Measurements from ENCODE around the gene CLK2.
A peak's percentile ranks its signal among the peaks of the same experiment; 100 is the strongest.
"Not testable (repeated sequence)": the region's sequence is repeated elsewhere in the genome, so short reads cannot be mapped to it uniquely, and the experiment has no call there.

Gene CLK2

DNA sequence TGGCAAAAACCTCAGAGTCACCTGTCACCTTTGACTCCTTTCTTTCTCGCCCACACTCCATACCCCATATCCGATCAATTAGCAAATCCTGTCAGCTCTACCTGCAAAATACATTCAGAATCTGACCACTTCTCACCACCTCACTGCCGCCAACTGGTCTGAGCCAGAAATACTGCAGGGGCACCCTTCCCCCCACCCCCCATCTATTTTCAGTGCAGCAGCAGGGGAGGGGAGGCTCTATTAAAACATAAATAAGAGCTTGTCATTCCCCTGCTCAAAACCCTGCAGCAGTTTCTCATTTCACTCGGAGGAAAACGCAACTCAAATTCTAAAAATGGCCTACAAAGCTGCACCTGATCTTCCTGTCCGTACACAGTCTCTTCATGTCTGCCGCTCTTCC lies 24.1 kb upstream of the CLK2 start:
- DNase-seq (ENCODE audit: low read depth in 2 of 3, low spot score in 2 of 3): no peak

DNA sequence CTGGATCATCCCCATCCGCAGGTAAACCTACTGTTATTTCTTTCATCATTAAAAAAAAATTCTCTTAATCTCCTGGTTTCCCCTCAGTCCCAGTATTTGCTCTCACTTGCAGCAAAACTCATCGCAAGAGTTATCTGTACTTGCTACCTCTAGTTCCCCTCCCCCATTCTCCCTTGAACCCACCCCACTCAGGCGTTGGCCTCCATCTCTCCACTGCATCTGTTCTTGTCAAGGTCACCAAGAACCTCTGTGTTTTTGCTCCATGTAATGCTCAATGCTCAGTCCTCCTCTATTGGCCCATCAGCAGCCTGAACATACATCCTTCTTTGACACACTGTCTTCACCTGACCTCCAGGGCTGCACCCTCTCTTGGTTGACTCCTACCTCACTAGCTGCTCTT lies 23.4 kb upstream of the CLK2 start:
- no peak for DNase-seq (ENCODE audit: low read depth in 2 of 3, low spot score in 2 of 3)

DNA sequence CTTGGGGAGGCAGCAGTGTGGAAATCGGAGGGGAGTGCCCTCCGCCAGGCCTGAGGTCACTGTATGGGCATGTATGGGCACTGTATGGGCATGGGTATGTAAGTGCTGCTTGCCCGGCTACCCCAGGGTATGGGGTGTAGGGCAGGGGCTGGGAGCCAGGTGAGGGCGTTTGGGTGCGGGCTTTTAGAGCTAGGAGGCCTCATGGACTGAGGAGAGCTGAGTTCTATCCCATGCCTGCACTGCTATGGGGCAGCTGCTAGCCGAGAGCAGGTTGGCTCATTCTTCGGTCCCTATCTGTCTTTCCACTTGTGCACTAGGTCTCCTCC lies 22.6 kb upstream of the CLK2 start:
- no peak for DNase-seq (ENCODE audit: low read depth in 2 of 3, low spot score in 2 of 3)

DNA sequence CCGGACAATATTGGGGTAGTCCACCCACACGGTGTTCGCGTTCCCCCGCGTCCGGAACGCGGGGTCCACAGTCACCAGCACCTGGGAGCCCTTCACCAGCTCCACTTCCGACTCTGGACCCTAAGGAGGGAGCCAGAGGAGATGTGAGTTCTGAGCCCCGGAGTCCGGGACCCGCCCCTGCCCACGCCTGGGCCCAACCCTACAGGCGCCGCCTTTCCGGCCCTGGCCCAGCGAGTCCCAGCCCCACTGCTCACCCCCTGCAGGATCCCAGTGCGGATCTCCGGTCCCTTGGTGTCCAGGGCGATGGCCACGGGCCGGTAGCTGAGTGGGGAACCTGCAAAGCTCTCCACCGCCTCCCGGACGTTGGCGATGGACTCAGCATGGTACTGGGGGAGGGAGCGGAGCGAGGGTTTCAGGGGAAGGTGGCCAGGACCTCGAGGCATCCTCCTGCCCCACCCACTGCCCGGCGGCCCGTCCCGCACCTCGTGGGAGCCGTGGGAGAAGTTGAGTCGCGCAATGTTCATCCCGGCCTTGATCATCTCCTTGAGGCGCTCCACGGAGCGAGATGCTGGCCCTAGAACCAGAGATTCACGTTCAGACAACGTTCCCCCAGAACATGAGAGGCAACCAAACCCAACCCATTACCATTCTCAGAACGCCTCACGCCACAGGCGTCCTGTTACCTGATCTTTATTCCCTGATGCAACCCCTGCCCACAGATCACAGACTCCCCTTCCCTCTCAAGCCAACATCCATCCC lies 22.1 kb upstream of the CLK2 start:
- no peak for DNase-seq (ENCODE audit: low read depth in 2 of 3, low spot score in 2 of 3)

DNA sequence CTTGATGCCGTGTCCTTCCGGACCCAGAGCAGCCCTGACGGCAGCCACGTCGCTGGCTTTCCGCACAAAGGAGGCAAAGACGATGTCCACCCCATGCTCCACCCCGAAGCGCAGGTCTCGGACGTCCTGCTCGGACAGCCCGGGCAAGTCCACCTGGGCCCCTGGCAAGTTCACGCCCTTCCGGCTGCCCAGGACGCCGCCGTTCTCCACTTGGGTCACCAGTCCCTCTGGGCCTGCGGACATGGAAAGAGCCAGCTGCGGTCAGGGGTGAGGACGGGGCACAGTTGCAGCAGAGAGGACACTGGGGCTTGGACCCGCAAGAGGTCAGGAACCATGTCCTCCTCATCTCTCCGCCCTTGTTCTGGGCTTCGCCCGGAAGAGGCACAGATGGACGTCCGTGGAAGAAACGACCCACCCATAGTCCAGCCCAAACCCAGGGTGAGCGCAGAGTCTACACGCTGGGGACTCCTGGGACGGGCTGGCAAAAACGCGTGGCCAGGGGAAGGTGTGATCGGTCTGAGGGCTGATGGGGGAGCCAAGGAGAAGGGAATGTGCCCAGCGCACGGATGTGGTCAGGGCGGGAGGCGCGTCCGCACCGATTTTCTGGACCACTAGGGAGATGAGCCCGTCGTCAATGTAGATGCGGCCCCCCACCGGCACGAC lies 21.3 kb upstream of the CLK2 start:
- DNase-seq (ENCODE audit: low read depth in 2 of 3, low spot score in 2 of 3): no peak

DNA sequence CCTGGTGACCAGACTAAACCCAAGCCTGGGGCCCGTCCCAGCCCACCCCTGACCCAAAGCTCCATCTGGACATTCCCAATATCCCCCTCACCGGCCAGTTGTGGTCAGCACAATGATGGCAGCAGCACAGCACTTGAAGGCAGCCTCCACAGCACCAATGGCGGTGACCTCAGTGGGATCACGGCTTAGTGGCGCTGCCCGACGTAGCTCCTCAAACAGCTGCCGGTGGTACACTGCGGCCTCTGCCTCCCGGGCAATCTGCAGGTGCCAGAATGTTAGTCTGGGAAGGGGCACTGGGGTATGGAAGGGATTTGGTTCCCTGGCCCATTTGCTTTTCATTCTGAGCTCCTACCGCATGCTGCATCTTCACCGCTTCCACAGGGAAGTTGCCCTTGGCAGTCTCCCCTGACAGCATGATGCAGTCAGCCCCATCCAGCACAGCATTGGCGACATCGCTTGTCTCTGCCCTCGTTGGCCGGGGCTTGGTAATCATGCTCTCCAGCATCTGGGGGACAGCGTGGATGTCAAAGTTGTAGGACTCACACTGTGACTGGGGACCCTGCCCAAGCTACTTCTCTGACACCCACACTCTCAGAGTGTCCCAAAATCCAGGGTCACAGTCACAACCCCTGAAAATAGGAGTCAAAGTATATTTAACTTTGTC lies 19.9 kb upstream of the CLK2 start:
- DNase-seq (ENCODE audit: low read depth in 2 of 3, low spot score in 2 of 3): no peak

DNA sequence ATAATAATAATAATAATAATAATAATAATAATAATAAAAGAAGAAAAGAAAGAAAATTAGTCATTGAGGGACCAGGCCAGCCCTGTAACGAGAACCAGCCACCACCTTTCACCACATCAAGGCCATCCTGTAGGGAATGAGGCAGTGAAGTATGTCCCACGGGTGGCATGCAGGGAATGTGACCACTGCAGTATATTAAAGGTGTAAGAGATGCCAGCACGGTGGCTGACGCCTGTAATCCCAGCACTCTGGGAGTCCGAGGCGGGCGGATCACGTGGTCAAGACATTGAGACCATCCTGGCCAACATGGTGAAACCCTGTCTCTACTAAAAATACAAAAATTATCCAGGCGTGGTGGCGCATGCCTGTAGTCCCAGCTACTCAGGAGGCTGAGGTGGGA lies 17.7 kb upstream of the CLK2 start:
- DNase-seq (ENCODE audit: low read depth in 2 of 3, low spot score in 2 of 3): not testable (repeated sequence)

DNA sequence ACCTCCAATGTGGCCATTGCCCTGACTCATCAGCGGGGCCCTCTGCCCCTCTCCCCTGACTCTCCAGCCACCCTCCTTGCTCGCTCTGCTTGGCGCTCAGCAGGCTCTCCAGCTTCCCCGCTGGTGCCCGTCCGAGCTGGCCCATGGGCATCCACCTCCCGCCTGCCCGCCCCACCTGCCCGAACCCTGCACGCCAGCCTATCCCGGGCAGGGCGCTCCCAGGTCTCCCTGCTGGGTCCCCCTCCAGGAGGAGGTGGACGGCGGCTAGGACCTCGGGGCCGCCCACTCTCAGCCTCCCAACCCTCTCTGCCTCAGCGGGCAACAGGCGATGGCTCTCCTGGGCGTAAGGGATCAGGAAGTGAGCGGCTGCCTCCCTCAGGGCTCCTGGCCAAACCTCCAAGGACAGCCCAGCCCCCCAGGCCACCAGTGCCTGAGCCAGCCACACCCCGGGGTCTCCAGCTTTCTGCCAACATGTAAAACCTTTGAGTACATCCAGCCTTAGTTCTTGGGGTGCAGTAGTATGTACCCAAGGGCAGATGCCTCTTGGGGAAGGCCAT lies 14.8 kb upstream of the CLK2 start:
- DNase-seq (ENCODE audit: low read depth in 2 of 3, low spot score in 2 of 3): no peak

DNA sequence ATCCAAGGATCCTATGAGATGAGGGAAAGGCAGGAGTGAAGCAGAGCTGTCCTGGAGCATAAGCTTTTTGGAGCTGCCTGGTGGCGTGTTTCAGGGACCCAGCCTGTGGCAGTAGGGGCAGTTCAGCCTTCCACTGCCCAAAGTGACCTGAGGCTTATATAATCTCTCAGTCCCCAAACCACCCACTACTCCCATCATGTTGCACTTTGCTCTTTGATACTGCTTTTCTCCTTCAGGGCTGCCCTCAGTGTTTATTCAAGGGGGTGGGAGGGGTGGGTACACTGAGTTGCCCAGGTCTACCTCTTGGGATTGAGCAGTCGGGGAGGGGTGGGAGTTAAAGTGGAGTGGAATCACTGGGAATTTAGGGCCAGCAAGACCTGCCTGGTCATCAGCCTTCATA lies 13.2 kb upstream of the CLK2 start:
- DNase-seq (ENCODE audit: low read depth in 2 of 3, low spot score in 2 of 3): no peak

DNA sequence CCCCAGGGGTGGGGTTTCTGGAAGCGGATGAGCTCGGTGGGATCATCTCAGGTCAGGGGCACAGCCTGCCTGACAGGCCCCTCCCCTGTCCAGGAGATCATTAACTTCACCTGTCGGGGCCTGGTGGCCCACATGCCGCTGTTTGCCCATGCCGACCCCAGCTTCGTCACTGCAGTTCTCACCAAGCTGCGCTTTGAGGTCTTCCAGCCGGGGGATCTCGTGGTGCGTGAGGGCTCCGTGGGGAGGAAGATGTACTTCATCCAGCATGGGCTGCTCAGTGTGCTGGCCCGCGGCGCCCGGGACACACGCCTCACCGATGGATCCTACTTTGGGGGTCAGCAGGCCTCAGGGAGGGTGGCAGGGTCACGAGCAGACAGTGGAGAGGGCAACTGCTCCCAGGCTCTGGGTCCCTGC lies 12.3 kb upstream of the CLK2 start:
- DNase-seq (ENCODE audit: low read depth in 2 of 3, low spot score in 2 of 3): no peak

DNA sequence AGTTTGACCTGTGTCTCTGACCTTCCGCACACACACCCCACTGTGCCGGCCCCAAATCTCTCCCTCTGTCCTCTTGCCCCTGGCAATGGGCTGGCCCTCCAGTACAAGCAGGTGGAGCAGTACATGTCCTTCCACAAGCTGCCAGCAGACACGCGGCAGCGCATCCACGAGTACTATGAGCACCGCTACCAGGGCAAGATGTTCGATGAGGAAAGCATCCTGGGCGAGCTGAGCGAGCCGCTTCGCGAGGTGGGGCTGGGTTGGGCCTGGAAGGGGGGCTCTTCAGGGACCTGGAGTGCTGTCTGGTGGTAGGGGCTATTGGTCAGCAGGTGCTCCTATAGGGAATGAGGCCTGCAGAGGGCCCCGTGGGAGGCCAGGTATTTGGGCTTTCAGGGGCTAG lies 11.8 kb upstream of the CLK2 start:
- no peak for DNase-seq (ENCODE audit: low read depth in 2 of 3, low spot score in 2 of 3)

DNA sequence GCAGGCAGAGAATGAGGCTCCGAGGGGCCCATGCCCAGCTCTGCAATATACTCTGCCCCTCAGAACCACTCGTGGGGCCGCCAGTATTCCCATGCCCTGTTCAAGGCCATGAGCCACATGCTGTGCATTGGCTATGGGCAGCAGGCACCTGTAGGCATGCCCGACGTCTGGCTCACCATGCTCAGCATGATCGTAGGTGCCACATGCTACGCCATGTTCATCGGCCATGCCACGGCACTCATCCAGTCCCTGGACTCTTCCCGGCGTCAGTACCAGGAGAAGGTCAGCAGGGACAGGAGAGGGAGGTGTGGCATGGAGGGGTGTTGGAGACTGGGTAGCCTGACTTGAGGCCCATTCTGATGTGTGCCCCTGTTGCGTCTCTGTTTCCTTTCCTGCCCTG lies 11.2 kb upstream of the CLK2 start:
- no peak for DNase-seq (ENCODE audit: low read depth in 2 of 3, low spot score in 2 of 3)

DNA sequence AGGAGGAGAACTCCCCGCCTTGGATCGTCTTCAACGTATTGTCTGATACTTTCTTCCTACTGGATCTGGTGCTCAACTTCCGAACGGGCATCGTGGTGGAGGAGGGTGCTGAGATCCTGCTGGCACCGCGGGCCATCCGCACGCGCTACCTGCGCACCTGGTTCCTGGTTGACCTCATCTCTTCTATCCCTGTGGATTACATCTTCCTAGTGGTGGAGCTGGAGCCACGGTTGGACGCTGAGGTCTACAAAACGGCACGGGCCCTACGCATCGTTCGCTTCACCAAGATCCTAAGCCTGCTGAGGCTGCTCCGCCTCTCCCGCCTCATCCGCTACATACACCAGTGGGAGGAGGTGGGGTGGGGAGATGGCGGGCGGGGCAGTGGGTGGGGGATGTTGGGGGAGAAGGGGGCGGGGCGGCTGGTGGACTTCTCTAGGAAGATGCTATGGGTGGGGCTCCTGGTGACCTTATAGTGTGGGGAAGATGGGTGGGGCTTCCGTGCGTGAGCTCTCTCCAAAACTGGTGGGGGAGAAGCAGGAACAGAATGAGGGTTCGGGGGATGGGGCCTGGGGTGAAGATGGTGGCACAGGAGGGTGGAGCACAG lies 9.3 kb upstream of the CLK2 start:
- DNase-seq (ENCODE audit: low read depth in 2 of 3, low spot score in 2 of 3): no peak

DNA sequence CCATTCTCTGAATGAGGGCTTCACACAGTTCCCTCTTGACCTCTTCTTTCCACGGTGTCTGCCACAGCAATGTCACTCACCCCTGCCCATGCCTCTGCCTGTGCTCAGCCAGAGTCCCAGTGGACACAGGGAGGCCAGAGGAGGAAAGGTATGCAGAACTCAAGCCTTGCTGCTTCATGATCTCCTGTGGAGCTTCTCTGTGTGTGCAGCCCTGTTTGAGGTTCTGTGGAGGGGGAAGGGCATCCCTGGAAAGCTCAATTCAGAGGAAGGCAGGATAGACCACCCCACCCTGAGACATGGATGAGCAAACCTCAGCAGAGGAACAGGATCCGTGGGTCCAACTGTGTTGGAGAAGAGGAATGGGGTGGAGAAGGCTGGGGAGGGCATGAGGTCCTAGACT lies 6.0 kb upstream of the CLK2 start:
- DNase-seq (ENCODE audit: low read depth in 2 of 3, low spot score in 2 of 3): no peak

DNA sequence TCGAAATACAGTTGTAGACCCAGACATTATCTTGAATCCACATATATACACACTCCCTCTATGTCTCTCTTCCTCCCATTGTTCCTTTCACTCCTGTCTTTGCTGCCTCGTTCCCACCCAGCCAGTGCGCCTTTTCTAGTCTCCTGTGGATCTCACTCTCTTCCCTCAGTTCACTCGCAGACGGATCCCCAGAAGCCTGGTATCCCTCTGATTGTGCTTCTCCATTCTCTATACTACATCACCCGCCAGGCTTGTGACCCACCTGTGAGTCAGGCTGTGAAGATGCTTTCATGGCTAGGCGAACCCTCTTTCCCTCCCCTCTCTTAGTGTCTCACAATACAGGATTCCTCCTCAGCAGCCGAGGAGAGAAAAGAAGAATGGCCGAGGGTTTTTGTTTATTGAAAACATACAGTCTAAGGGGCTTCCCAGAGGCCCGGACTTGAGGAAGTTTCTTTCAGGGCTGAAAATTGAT lies 5.4 kb upstream of the CLK2 start:
- DNase-seq (ENCODE audit: low read depth in 2 of 3, low spot score in 2 of 3): no peak

DNA sequence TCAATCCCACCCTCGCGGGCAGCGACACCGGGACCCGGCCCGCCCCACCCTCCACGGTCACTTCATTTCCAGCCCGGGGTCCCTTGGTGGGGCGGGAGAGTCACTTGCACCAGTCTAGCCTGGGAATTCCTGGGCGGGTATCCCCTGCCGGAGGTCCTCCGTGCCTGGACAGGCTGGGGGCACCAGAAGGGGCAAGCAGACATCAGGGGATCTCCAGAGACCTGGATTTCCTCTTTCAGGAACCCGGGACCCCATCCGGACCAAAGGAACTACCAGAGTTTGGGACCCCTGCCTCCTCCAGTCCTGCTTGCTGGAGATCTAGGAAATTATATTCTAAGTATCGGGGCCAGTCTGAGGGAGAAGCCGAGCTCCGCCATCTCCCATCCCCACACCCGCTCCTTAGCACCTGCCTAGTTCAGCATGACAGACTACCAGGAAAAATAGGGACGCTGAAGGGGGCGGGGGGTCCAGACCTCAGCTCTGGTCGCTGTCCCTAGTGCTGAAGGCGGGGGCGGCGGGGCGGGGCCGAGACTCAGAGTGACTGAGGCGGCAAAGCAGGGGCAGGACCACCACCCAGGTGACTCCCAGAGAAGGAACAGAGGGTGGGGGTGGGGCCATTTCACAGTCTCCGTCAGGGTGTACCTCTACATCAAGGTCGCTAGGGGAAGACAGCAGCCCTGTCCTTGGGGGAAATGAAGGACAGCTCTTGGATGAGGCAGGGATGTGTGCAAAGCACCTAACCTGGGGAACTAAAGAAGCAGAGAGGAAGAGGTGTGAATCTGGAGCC lies 4.8 kb upstream of the CLK2 start:
- DNase-seq (ENCODE audit: low read depth in 2 of 3, low spot score in 2 of 3): peak in 2 of 3 experiments; percentile 57

DNA sequence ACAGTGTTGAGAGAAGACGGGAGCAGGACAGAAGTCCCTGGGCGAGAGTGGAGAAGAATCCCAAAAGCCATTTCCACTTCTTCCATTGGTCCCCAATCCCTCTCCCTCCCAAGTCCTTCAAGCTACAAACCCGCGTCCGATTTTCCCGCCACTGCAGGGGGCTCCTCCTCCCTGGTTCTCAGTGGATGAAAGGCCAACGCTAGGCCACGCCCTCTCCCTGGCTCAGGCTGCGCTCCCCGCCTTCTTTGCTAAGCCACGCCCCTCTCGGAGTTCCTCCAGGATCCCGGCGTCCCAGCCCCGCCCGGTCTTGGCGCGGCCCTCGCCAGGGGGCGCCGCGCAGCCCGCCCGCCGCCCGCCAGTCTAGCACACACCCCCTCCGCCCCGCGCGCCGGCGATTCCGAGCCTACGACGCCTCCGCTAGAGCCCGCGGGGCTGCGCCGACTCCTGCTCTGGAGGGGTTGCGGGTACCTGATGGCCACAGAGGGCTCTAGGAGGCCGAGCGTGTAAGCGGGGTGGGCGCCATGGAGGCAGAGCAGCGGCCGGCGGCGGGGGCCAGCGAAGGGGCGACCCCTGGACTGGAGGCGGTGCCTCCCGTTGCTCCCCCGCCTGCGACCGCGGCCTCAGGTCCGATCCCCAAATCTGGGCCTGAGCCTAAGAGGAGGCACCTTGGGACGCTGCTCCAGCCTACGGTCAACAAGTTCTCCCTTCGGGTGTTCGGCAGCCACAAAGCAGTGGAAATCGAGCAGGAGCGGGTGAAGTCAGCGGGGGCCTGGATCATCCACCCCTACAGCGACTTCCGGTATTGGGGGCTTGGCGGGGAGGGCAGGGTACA lies 4.0 kb upstream of the CLK2 start, which contains the start of gene HCN3:
HCN3 (plus strand) TSS at position 394 of the 832 bp plus-strand sequence; CDS start at position 522, 128 bp downstream.
- DNase-seq (ENCODE audit: low read depth in 2 of 3, low spot score in 2 of 3): peak; percentile 88 to 92 (median 88)

DNA sequence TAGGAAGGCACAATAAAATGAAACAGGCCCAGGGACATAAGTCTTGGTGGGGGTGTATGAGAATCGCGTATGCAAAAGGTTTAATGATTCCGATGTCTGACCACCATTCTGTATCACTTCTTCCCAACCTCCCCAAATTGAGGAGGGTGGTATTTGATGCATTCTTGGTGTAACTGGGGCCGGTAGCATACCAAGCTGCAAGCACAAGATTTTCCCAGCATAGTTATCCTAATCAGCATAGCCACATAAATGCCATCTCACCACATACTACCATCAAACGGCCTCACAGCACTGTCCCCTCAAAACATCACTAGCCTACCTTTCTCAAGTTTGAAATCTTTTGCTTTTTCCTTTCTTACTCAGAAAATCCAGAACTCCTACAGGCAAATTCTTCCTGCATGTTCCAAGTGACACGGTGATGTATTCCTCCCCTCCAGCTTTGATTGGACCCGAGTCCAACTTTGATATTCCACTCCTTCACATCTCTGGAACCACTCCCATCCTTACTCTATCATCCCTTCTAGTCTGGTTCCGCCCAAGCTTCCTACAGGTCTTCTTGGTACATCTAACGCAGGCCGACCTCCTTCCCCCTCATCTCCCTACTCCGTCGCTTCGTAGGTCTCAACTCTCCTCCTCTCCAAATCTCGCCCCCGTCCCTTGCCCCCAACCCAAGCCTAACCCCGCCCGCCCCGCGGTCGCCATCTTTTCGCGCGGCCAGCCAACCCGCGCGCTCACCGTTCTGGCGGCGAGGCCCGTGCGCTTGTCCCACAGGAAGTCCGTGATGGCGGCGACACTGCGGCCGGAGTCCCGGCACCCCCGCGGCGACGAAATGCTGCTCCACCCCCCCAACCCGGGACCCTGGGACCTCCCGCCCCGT lies 600 bp downstream of the CLK2 start:
- peak in 1 of 3 experiments; percentile 50 for DNase-seq (ENCODE audit: low read depth in 2 of 3, low spot score in 2 of 3)

DNA sequence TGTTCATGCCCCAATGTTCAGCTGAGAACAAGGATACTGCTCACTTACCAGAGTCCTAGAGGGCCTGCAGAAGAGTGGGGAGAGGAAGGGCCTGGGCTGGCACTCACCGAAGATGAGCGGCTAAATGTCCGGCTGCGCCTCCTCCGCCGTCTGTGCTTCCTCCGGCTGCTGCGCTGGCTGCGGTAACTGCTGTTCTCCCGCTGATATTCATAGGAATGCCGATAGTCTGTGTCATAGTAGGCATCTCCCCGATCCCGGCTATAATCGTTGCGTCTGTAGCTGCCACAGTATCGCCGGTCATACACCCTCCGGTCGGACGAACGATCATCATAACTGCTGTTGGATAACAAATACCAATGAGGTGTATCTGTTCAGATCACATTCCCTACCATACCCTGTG lies 3.9 kb downstream of the CLK2 start:
- no peak for DNase-seq (ENCODE audit: low read depth in 2 of 3, low spot score in 2 of 3)

Data from activated CD8-positive, alpha-beta memory T cell treated with anti-CD3 and anti-CD28 coated beads for 48 hours (primary cell).